D721Med (cell line): ENCODE data around the gene BCAP29.

ENCODE experiments used
- DNase-seq: peaks from one replicate; pipeline ENCODE4 v3.0.0; 2011; ENCODE audit warnings: low spot score; ENCODE audit not compliant: insufficient read length
- FAIRE-seq: peaks from 2 replicates; lab custom pipeline; 2011; peaks lifted over from hg19 to GRCh38; lab: Jason Lieb, UNC
- TF ChIP-seq, protein P1 (sequence below): IDR thresholded peaks from 2 replicates; pipeline ENCODE4 v1.5.1; 2012; ENCODE audit warnings: mild to moderate bottlenecking, control low read depth; ENCODE audit not compliant: insufficient read depth; ENCODE audit errors: missing control alignments

Gene BCAP29

DNA sequence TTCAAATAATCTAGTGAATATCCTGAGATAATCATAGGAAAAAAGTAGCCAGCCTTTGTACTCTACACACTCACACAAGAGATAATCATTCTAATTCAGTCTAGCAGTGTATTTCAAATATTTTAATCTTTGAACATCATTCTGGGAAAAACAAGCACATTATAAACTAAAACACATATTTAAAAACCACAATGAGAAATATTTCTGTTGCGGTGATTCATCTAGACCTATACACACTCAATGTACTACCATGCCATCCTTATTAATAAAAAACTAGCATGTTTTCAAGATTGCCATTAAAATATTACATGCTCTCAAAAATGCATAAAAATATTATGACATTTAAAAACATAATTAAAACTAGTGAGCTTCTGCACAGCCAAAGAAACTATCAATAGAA is 28.1 kb upstream of the BCAP29 start:
- no peak for FAIRE-seq
- TF ChIP-seq, protein P1, sequence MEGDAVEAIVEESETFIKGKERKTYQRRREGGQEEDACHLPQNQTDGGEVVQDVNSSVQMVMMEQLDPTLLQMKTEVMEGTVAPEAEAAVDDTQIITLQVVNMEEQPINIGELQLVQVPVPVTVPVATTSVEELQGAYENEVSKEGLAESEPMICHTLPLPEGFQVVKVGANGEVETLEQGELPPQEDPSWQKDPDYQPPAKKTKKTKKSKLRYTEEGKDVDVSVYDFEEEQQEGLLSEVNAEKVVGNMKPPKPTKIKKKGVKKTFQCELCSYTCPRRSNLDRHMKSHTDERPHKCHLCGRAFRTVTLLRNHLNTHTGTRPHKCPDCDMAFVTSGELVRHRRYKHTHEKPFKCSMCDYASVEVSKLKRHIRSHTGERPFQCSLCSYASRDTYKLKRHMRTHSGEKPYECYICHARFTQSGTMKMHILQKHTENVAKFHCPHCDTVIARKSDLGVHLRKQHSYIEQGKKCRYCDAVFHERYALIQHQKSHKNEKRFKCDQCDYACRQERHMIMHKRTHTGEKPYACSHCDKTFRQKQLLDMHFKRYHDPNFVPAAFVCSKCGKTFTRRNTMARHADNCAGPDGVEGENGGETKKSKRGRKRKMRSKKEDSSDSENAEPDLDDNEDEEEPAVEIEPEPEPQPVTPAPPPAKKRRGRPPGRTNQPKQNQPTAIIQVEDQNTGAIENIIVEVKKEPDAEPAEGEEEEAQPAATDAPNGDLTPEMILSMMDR: no peak
- no peak for DNase-seq

DNA sequence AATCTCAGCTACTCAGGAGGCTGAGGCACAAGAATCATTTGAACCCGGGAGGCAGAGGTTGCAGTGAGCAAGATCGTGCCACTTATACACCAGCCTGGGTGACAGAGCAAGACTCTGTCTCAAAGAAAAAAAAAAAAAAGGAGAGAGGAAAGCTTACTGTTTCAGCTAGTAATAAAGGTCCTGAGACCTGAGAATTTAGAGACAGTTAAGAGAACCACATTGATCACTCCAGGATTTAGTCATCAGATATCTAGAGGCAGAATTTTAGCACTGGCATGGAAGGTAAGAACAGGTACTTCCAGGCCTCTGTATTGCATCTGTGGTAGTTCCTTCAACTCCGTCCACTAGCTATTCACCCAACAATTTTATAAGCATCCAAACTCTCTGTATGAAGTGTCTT is 24.2 kb upstream of the BCAP29 start:
- FAIRE-seq (no peak), DNase-seq (no peak)
- TF ChIP-seq, protein P1: no peak

DNA sequence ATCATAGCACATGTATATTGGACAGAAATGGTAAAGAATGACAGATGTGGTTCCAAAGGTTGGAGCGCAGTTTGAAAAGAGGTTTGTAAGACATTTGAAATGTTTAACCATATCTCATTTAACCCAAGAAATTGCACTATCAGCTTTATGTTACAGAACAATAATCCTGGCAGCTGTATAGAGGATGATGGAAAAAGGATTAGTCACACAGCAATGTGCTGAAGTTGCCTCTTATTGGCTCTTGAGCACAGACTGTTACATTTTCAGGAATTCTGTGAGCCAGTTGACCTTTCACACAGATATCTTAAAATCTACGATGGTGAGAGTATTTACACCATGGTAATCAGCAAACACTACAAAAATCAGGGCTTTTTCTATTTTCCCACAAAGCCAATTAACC is 20.2 kb upstream of the BCAP29 start:
- no peak for DNase-seq
- TF ChIP-seq, protein P1: no peak
- peak; percentile 83 for FAIRE-seq

DNA sequence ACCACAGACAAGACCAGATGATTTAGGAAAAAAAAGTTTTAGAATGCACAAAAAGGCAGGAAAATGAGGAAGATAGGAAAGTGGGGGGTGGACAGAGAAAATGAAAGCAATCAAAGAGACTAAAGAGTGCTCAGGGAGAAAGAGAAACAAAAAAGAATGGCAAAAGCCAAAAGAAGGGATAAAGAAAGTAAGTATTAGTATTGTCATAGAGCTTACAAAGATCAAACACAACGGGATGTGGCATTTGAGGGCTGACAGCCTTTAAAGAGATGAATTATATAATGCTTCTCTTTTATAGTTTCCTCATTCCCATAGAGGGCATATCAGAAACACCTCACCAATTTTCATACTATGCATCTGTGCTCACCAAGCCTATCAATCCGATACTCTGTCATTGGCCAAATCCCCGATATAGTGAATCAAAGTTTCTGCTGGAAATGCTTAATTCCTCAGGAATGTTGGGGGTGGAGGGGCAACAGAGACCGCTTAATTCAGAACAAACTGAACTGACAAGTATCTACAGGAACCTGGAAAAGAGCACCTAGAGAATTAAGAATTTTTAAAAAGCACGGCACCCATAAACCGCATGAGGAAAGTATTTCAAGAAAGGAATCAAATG is 19.0 kb upstream of the BCAP29 start:
- no peak for FAIRE-seq
- TF ChIP-seq, protein P1: no peak
- no peak for DNase-seq

DNA sequence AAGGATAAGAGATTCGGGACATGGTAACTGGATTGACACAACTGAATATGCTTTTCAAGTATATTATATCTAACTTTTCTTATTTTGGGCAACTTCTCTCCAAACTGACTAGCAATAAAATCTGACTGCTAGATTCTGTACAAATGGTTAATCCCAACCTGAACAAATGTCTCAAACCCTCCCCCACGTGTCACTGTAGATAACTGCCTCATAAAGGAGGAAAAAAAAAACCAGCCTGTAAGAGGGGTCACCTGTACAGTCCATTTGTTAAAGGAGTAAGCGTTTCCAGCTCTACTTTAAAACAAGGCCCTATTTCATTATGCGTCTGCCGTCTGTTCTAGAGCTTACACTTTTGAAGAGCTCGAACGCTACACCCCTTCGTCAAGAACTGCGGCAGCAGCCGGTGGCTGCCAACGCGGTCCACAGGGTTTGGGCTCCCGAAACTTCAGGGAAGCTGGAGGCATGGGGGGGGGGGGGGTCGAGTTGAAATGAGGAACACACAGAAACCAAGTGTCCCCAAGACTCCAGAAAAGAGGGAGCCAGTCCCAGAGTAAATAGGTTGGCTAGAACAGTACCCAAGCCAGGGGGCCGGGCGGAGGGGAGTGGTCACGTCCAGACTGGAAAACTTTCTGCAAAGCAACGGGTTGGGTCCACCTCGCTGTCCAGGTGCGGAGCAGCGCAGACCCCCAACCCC is 16.8 kb upstream of the BCAP29 start:
- TF ChIP-seq, protein P1: no peak
- DNase-seq (no peak), FAIRE-seq (no peak)

DNA sequence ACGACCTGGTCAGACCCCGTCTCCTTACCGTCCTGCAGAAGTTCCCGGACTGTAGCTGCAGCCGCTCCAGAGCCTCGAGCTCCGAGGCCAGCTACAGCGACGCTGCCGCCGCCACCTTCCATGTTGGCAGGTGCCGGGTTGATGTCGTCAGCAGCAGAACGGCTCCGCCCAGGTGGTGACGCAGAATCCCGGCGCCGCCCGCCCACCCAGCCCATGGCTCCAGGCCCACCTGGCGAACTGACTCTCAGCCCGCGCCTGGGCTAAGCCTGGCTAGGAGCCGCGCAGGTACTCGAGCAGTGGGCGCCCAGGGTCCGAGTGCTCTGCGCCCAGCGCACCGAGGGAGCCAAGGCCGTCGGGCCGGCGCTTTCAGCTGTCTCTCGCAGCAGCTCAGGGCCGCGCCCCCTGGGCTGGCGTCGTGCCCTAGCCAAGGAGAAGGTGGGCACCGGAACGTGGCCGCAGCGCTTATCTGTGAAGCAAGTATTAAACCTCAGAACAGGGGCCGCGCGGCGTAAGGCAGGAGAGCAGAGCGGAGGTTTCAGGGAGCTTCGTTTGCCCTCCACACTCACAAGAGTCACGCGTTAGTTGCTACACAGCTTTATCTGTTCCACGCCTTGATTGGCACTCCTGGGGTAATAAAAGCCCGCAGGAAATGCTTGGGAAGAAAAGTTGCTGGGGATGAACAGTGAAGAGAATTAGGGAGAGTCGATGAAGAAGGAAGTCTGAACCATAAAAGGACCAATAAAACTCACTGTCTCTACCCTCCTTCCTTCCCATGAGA is 16.1 kb upstream of the BCAP29 start, which contains the start of the genes COG5 and DUS4L:
COG5 (minus strand) TSS at position 146 of the 778 bp plus-strand sequence; CDS start at position 122, 24 bp downstream.
DUS4L (plus strand) TSS at position 197 of the 778 bp plus-strand sequence. CDS start 3,100 bp downstream, outside the sequence.
- FAIRE-seq (no peak), DNase-seq (peak; percentile 55)
- TF ChIP-seq, protein P1: no peak
